Erythroblast (primary cell): ENCODE data around the gene BTBD6.

Experiments
- GATA1 ChIP-seq: IDR thresholded peaks from 2 replicates; pipeline ENCODE4 v1.6.1; 2011; ENCODE audit warnings: low read depth, mild to moderate bottlenecking, control low read depth, low read length, moderate library complexity
- POLR2A ChIP-seq: IDR thresholded peaks from 2 replicates; pipeline ENCODE4 v1.6.1; 2011; ENCODE audit warnings: mild to moderate bottlenecking, low read length

GRCh38 chr14:105201156-105201924 is 47.0 kb upstream of the BTBD6 start:
- TF ChIP-seq POLR2A: no peak
- no peak for TF ChIP-seq GATA1
